Thyroid gland (tissue), 4 donors: ENCODE results near the gene BCO1. TPM values are rescaled to one million over a fixed set of nuclear protein-coding genes. Genes with fewer than 3 reads are reported as not detected.
A peak's percentile ranks its signal among the peaks of the same experiment; 100 is the strongest.

Experiments used
- DNase-seq, 2 donors: peaks; one replicate each; pipeline ENCODE4 v3.0.0-alpha.2; 2019
- H3K27ac ChIP-seq, 3 donors: fragments of 200-600 bp; sonication (generic); 1 replicate in 2 of 3; 2 replicates in 1 of 3; pipeline ENCODE4 v1.5.1; 2016 to 2019; ENCODE audit warnings: mild to moderate bottlenecking in 1 of 3, moderate library complexity in 1 of 3
- H3K27me3 ChIP-seq: fragments of 200-600 bp; sonication (generic); one replicate; pipeline ENCODE4 v1.5.1; 2019
- H3K36me3 ChIP-seq, 2 donors: fragments of 200-600 bp; sonication (generic); one replicate each; pipeline ENCODE4 v1.5.1; 2016 to 2019
- H3K4me1 ChIP-seq, 2 donors: fragments of 200-600 bp; sonication (generic); one replicate each; pipeline ENCODE4 v1.5.1; 2017 to 2019
- H3K4me3 ChIP-seq, 3 donors: fragments of 200-600 bp; sonication (generic); replicated peaks in 1 of 3; 1 replicate in 2 of 3; 2 replicates in 1 of 3; pipeline ENCODE4 v1.5.1; 2016; ENCODE audit warnings: mild to moderate bottlenecking in 1 of 3
- H3K9me3 ChIP-seq: fragments of 200-600 bp; sonication (generic); one replicate; pipeline ENCODE4 v1.5.1; 2017
- CTCF ChIP-seq, 6 experiments: fragments of 200-600 bp in 3 of 6; fragments of 450-650 bp in 3 of 6; sonication (generic) in 3 of 6; IDR thresholded peaks; one replicate each; pipeline ENCODE4 v1.5.1; 2016 to 2019; ENCODE audit warnings: antibody characterized with exemption in 6 of 6, mild to moderate bottlenecking in 2 of 6, inconsistent platforms in 1 of 6, moderate library complexity in 1 of 6
- POLR2A ChIP-seq, 2 donors: fragments of 450-650 bp; IDR thresholded peaks; one replicate each; pipeline ENCODE4 v1.6.1; 2017; ENCODE audit warnings: antibody characterized with exemption in 2 of 2, mild to moderate bottlenecking in 2 of 2, moderate library complexity in 1 of 2
- WGBS, 2 donors: methylation state at CpG; one replicate each; pipeline ENCODE4 v1.1.5; 2017; 5-methylcytosine and 5-hydroxymethylcytosine counted together
- intact Hi-C: fragments of 100-400 bp; cut with DNase I; formaldehyde crosslinking; loops from one replicate; pipeline ENCODE4 v1.15.1; 2023
- total RNA-seq, 4 donors: library from RNA; depleted of rRNA; stranded (reverse); fragments of >200 nt; gene quantifications; one replicate each; pipeline ENCODE4 v1.2.3, GENCODE V29; 2016

BCO1 gene
- total RNA-seq, 4 donors from 2014 or later, result 0.22 TPM; not detected in 3

DNA sequence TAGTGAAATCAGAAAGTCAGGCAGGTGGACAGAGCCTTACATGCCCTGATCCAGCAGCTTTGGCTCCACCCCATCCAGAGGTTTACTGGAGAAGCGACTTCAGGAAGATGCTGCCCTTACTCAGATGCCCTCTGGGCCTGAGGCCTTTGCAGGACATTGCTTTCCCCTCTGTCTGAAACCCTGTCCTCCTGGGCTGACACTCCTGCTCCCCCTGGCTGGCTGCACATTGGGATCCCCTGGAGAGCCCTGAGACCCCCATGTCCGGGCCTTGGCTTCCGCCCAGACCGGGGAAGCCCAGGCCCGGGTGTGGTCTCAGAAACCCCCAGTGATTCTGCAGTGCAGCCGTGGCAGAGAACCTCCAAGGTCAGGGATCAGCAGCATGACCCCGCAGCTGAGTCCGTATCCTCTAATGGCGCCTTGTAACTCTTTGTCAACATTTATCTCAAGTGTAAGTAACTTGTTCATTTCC lies 36.6 kb downstream of the BCO1 start:
- intact Hi-C loops, result no loop called here
- H3K27me3 ChIP-seq, result no peaks in the 10 kb centered on the region
- no peak overlapping the region for H3K4me3 ChIP-seq
- no peak overlapping the region for H3K27ac ChIP-seq
- DNase-seq, result no peak
- H3K36me3 ChIP-seq, result no peaks in the 10 kb centered on the region
- TF ChIP-seq POLR2A (IDR thresholded peaks at IDR 0.05) (no peak), CTCF (IDR thresholded peaks at IDR 0.05) (no peak)
- H3K9me3 ChIP-seq, result no peaks in the 10 kb centered on the region
- peaks cover 11 to 15% of the 10 kb centered on the region in 2 donors for H3K4me1 ChIP-seq
- WGBS, 2 donors, result 75 to 82% methylated on average over 5 to 7 of the region's 9 CpGs

GRCh38 chr16:81275795-81276194 lies 37.3 kb downstream of the BCO1 start:
- intact Hi-C loops, result no loop called here
- Histone ChIP-seq H3K36me3 (no peaks in the 10 kb centered on the region), H3K4me1 (peaks cover 11 to 15% of the 10 kb centered on the region in 2 donors), H3K4me3 (no peak overlapping the region), H3K9me3 (no peaks in the 10 kb centered on the region), H3K27me3 (no peaks in the 10 kb centered on the region), H3K27ac (peak overlapping the region in 1 of 3 donors; percentile 88)
- TF ChIP-seq POLR2A (IDR thresholded peaks at IDR 0.05) (no peak), CTCF (IDR thresholded peaks at IDR 0.05) (no peak)
- DNase-seq, result no peak
- 91 to 93% methylated on average over 9 of the region's 9 CpGs for WGBS, 2 donors

- Histone ChIP-seq H3K9me3 (no peaks in the 10 kb centered on the region), H3K27me3 (no peaks in the 10 kb centered on the region), H3K36me3 (no peaks in the 10 kb centered on the region), H3K27ac (peak overlapping the region in 1 of 3 donors; percentile 88), H3K4me1 (peaks cover 11 to 15% of the 10 kb centered on the region in 2 donors), H3K4me3 (no peak overlapping the region)
- intact Hi-C loops, result no loop called here
- WGBS, 2 donors, result 86 to 95% methylated on average over 2 to 3 of the region's 3 CpGs
- TF ChIP-seq CTCF (IDR thresholded peaks at IDR 0.05) (no peak), POLR2A (IDR thresholded peaks at IDR 0.05) (no peak)
- DNase-seq, result no peak
Measured at GRCh38 chr16:81276323-81276722, 37.8 kb downstream of the BCO1 start.

- intact Hi-C loops, result no loop called here
- Histone ChIP-seq H3K36me3 (no peaks in the 10 kb centered on the region), H3K9me3 (no peaks in the 10 kb centered on the region), H3K4me1 (peaks cover 11 to 15% of the 10 kb centered on the region in 2 donors), H3K4me3 (no peak overlapping the region), H3K27me3 (no peaks in the 10 kb centered on the region), H3K27ac (peak overlapping the region; percentile 41 to 88 (median 63))
- WGBS, 2 donors, result 56 to 66% methylated on average over 6 of the region's 6 CpGs
- TF ChIP-seq POLR2A (IDR thresholded peaks at IDR 0.05), result peak in 1 of 2 donors; percentile 45
- TF ChIP-seq CTCF (IDR thresholded peaks at IDR 0.05), result no peak
- DNase-seq, result peak; percentile 78 to 81
Measured at GRCh38 chr16:81277541-81278080, 39.1 kb downstream of the BCO1 start.

DNA sequence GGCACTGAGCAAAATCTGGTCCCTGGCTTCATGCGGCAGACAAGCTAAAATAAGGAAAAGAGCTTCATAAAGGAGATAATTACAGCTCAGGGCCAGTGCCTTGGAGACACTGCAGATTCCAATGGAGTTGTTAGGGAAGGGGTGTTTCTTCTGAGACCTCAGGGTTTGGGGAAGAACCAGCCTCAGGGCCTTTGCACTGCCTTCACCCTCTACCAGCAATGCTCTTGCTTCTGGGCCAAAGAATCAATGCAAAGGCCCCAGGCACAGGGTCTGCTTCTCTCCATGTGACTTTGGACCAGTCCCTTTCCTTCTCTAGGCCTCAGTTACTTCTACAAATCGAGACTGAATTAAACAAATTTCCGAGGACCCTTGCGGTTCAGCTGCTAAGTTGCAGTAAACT lies 40.0 kb downstream of the BCO1 start:
- DNase-seq, result no peak
- H3K4me1 ChIP-seq, result peaks cover 10 to 11% of the 10 kb centered on the region in 2 donors
- no peak overlapping the region for H3K4me3 ChIP-seq
- intact Hi-C loops, result no loop called here
- H3K9me3 ChIP-seq, result no peaks in the 10 kb centered on the region
- TF ChIP-seq CTCF (IDR thresholded peaks at IDR 0.05) (no peak), POLR2A (IDR thresholded peaks at IDR 0.05) (no peak)
- 96 to 98% methylated on average over 4 of the region's 4 CpGs for WGBS, 2 donors
- no peaks in the 10 kb centered on the region for H3K27me3 ChIP-seq
- H3K27ac ChIP-seq, result peak overlapping the region in 2 of 3 donors; percentile 41 to 88
- no peaks in the 10 kb centered on the region for H3K36me3 ChIP-seq
